Erythroblast (primary cell): Measurements from ENCODE around the gene RALGPS1.

Experiments
- DNase-seq, 2 experiments: peaks; one replicate each; lab custom pipeline; 2025; lab: John Stamatoyannopoulos, UW
- GATA1 ChIP-seq: IDR thresholded peaks from 2 replicates; pipeline ENCODE4 v1.6.1; 2011; ENCODE audit warnings: low read depth, mild to moderate bottlenecking, control low read depth, low read length, moderate library complexity
- POLR2A ChIP-seq: IDR thresholded peaks from 2 replicates; pipeline ENCODE4 v1.6.1; 2011; ENCODE audit warnings: mild to moderate bottlenecking, low read length

The RALGPS1 gene

GRCh38 chr9:127222388-127223095 lies 308.0 kb downstream of the RALGPS1 start:
- TF ChIP-seq POLR2A (no peak), GATA1 (no peak)
- DNase-seq: no peak

- TF ChIP-seq POLR2A (no peak), GATA1 (no peak)
- no peak for DNase-seq
These were observed 308.7 kb downstream of the RALGPS1 start for GRCh38 chr9:127223266-127223665.

GRCh38 chr9:127223810-127224177 lies 309.2 kb downstream of the RALGPS1 start:
- TF ChIP-seq POLR2A (no peak), GATA1 (no peak)

GRCh38 chr9:127224178-127224882 lies 309.7 kb downstream of the RALGPS1 start:
- peak; percentile 79 to 84 for DNase-seq
- no peak for TF ChIP-seq GATA1

More at GRCh38 chr9:127223810-127224177, 309.2 kb downstream of the RALGPS1 start:
- DNase-seq: no peak

DNA sequence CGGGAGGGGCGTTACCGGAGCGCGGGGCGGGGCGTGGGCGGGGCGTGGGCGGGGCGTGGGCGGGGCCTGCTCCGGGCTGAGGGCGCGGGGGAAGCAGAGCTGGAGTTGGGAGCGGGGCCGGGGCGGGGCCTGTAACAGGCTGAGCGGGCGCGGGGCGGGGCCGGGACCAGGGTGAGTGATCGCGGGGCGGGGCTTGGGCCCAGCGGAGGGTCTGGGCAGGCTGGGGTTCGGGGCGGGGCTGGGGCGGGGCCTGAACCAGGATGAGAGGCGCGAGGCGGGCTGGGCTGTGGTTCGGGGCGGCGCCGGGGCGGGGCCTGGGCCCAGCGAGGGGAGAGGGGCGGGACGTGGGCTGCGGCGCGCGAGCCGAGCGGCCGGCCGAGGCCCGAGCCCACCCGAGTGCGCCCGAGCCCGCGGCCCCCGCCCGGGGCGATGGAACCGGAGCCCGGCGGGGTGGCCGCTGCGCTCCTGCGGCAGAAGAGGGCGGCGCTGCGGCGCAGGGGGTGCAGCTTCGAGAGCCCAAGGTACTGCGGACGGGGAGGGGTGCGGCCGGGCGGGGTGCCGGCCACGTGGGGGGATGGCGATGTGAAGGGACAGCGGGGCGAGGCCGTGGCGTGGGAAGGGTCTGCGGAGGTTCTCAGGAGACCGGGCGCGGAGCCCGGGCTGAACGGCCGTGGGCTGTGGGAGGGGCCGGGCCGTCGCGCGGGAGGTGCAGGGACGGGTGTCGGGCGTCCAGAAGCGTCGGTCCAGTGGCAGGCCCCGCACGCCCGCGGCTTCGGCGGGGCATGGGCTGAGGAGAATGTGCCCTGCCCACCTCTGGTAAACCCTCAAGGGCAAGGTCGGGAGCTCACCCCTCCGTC lies 310.5 kb downstream of the RALGPS1 start:
- no peak for TF ChIP-seq GATA1
- peak; percentile 88 to 94 for DNase-seq

DNA sequence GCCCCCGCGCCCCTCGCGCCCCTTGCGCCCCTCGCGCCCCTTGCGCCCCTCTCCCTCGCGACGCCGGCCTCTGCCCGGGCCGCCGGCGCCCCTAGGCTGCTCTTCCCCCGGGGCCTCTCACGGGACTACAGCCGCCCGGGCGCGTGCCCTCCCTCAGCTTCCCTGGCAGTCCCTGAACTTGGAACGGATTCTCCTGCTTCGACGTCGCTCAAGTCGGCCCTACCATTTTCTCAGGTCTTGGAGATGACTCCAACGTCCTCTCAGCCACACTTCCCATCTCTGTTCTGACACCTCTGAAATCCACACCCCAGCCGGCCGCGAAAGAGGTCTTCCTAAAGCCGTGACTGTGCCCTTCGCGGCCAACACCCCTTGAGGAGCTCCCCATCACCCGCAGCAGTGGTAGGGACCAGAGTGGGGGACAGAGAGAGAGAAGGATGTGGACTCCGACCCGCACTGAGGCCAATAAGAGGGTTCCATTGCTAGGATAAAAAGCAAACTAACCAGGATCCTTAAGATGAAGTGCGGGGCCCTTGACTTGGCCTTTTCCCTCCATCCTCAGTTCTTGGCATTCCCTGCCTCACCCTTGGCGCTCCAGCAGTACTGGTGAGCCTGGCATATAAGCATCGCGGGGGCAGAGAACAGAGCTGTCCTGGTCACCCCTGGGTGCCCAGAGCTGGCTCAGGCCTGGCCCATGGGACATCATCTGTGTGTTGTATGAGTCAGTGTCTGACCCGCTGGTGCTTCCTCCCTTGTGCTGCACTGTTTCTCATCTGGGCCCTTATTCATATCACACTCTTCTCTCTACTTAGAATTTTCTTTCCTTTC lies 311.4 kb downstream of the RALGPS1 start:
- no peak for TF ChIP-seq POLR2A
- no peak for DNase-seq

DNA sequence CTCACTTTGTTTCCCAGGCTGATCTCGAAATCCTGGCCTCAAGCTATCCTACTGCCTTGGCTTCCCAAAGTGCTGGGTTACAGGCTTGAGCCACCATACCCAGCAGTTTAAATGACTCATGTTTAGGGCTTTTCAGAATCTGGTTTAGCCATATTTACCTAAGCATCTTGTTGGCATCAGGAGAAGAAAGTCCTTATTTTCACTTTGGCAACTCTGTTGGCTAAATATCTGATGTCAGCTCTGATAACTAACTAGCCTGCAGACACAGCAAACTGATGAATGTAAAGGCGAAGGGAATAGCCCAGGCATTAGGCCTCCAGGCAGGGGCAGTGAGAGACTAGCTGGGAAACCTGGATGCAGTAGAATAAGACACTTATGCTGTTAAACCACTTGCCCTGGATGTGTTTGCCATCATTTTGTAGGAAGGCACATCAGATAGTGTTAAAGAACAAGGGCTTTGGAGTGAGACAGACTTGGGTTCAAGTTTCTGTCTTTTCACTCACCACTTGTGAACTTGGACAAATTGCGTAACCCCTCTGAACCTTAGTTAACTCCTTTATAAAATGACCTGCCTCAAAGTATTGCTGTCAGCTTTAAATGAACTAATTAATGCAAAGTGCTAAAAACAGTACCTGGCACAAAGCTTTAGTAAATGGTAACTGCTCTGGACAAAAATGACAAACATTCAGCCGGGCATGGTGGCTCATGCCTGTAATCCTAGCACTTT lies 315.3 kb downstream of the RALGPS1 start:
- TF ChIP-seq POLR2A (no peak), GATA1 (no peak)
- DNase-seq: no peak

GRCh38 chr9:127231666-127232065 lies 317.1 kb downstream of the RALGPS1 start:
- DNase-seq: no peak
- TF ChIP-seq GATA1: no peak
- no peak for TF ChIP-seq POLR2A

DNA sequence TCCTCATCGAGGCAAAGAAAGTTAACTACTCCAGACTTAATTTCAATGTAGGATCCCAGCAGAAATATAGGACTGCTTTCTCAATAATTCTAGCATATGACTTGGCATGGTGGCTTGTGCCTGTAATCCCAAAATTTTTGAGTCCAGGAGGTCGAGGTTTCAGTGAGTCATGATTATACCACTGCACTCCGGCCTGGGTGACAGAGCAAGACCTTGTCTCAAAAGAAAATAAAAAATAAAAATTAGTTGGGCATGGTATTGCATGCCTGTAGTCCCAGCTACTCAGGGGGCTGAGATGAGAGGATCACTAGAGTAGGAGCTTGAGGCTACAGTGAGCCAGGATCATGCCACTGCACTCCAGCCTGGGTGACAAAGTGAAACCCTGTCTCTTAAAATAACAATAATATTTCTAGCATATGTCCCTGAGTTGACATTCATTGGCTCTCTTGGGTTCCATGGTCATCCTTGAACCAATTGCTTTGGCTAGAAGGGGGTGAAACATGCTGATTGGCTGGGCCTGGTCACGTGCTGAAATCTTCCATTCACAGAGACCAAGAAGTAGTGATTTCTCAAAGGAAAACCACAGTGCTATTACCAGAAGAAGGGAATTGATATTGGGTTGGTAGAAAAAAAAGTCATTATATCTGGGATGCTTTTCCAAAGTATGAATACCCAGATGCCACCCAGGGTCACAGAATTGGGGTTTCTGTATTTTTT lies 318.4 kb downstream of the RALGPS1 start:
- TF ChIP-seq GATA1 (no peak), POLR2A (no peak)
- DNase-seq: no peak

- TF ChIP-seq POLR2A (no peak), GATA1 (no peak)
- DNase-seq: no peak
These were observed 319.0 kb downstream of the RALGPS1 start for GRCh38 chr9:127233550-127233949.

DNA sequence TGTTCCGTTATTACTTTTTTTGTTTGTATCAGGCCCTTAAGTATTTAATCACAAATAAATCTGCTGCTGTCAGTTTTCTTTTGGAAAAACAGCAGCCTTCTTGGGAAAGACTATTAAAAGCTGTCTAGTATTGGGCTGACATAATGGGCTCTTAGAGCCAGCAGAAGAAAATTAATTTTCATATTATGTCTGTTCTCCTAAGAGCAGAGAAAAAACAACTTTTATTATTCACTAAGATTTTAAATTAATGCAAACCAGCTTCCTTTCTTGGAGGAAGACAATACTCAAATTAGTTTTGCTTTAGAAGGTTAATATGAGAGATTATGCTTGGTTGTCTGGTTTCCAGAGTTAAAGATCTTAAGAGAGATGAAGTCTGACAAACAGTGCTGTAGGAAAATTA lies 319.4 kb downstream of the RALGPS1 start:
- no peak for DNase-seq
- TF ChIP-seq POLR2A (no peak), GATA1 (no peak)

DNA sequence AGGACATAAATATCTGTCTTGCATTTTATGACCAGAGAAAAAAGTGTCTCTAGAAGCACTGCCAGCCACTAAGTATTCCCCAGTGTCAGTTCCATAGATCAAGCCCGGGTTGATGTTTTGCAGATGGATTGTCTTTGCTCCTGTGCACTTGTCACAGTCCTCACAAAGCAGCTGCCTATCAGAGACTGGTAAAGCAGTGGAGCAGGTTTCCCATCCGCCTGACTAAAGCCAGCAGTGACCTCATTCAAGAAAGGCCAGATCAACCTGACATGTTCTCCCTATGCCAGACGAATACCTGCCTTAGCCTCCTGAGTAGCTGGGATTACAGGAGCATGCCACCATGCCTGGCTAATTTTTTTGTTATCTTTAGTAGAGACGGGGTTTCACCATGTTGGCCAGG lies 323.2 kb downstream of the RALGPS1 start:
- TF ChIP-seq GATA1: no peak
- no peak for TF ChIP-seq POLR2A
- no peak for DNase-seq
